GM21447 (cell line): ENCODE measurements around the gene ARL15.

Source experiments
- ATAC-seq: cut with Tn5 transposase; IDR thresholded peaks from one replicate; pipeline ENCODE4 v1.9.1; 2021; ENCODE audit not compliant: unreplicated experiment

Gene ARL15

DNA sequence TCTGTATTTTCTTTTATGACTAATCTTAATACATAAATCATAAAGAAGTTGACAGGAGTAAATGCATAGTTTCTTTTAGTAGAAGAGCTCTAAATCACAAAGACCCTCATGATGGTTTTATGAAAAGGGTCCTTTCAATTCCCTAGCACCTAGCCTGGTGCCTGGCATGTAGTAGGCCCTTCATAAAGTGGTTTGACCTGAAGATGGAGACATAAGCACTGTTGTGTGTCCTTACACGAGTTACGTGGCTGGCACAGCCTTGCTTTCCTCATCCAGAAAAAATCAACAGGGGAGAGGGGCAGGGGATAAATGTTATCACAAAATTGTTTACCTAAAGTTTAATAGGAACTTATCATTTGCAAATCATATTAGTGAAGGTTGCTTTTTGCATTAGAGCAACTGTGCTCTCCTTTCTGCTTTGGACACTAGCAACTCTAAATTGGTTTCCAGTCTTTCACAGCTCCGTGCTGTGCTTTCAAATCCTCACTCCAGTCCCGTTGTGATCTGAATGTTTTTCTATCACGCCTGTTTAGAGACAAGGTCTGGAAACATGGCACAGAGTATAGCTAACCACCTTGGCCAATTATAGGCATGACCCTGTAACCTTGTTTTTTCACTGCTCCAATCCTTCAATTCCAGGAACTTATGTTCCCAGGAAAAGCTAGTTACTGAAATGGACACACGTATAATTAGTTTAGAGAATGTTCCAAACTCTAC is 55.7 kb downstream of the ARL15 start:
- ATAC-seq, result no peak

DNA sequence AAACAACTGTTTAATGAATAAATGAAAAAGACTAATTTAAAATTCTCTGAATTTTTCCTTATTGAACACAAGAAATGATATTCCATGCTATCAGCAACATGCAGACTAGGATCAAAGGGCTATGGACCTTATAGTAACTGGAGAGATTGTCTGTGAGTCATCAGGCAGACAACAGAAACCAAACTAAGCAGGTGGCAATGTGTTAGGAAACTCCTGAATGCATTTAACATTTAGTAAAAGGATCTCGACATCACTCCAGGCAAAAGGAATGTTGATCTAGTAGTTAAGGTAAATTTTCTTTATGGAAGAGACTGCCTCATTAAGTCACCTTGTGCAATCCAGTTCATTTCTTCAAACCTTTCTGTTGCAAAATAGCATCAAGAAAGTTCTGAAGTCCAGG is 58.4 kb downstream of the ARL15 start:
- ATAC-seq, result no peak

DNA sequence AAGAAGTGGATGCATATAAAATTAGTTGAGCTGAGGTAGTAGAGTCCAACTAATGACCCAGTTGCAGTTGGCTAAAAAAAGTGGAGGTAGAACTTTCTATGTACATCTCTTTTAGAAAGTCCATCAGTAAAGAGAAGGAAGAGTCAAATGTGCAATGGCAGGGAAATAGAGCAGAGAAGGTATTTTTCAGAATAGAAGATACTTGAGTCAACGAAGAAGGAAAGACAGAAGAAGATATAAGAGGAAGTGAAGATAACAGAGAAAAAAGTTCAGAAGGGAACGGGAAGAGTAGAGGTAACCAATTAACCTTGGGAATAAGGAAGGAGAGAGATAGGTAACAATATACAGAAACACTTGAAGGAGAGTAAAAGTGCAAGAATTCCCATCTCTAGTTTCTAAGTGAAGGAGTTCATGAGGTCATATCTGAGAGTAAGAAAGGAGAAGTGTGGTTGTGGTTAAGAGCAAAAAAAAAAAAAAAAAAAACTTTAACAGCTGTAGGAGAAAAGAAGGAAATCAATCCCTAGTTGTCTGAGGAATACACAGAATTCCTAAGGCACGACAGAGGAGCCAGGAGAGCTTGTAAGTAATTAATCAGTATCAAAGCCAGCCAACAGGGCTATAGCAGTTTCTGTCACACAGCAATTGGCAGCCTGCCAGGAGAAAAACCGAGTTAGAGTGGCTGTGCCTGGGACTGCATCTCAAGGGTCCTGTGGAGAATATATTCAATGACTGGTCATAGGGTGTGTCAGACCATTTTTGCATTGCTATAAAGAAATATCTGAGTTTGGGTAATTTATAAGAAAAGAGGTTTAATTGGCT is 61.0 kb downstream of the ARL15 start:
- ATAC-seq, result no peak

DNA sequence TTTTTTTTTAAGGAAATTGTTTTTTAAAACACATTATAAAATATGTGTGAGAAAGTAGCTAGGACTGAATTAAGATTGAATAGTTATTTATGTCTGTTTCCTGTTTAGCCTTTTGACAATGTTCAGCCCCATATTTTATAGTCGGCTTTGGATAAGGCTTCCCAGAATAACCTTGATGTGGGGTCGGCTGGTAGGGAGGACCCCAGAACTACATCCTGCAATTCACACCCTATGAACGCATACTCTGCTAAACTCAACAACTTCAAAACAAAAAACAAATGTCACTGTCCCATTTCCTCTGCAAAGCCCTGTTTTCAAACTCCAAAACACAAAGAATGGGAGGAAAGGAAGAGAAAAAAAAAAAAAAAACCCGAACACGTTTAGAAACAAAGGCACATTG is 63.1 kb downstream of the ARL15 start:
- ATAC-seq, result no peak

DNA sequence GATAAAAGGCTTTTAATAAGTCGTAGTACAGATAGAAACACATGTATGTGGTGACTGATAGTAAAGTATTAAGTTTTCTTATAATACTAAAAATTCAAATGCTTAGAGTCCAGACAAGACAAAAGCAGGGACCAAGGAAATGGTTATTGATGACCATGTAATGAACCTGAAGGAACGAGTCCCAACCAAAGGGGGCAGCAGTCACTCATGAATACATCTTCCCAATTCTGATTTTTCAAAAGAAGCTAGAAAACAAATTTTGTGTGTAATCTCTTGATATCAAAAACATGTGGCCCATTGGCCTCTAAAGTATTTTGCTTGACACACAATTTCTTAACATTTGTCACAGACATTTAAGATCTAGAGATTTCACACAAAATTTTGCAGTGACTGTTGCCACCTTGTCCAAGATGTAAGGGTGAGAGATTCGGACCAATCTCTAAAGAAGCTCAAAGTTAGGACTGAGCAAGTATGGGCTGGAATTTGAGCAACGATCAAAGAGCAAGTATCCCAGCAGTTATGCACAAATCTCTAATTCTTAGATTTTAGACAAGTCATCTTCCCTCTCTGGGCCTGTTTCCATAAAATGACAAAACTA is 66.8 kb downstream of the ARL15 start:
- ATAC-seq, result peak; percentile 55

DNA sequence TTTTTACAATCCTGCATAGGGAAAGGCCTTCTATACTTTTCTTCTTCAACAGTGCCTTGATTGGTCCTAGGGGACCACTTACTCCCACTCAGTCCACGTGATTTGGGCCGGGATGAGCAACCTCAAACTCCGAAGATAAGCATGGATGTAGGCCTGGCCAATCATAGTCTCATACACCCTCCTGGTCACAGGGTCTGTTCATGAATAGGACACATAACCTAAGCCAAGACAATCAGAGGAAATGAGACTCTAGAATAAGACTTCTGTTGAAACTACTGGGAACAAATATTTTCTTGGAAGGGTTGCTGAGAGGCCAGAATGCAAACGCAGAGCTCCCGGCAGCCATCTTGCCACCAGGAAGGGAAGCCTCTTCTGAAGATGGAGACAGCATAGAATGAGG is 68.1 kb downstream of the ARL15 start:
- ATAC-seq, result no peak

DNA sequence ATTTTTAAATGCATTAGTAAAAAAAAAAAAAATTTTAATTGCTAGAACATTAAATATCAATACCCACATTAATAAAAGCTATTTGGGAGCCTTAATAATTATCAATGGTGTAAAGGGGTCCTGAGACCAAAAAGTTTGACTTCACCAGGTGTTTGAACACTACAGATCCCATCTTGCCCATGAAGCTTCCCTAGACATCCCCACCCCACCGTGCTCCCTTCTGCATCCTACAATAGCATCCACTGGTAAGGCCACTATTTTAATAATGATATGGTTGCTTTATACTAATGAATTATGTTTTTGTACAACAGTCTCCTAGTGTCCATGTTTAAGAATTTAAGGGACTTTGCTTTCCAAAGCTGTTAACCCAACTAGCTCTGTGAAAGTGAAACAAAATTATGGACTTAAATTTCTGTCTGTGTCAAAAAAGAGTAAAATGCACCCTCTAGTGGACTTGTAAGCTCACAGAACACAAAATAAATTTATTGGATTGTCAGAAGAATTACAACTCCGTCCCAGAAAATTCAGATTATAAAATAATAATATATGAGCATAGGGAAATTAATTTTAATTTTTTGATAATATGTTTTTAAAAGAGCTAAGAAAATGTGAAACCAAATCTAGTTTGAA is 76.0 kb downstream of the ARL15 start:
- ATAC-seq, result no peak

DNA sequence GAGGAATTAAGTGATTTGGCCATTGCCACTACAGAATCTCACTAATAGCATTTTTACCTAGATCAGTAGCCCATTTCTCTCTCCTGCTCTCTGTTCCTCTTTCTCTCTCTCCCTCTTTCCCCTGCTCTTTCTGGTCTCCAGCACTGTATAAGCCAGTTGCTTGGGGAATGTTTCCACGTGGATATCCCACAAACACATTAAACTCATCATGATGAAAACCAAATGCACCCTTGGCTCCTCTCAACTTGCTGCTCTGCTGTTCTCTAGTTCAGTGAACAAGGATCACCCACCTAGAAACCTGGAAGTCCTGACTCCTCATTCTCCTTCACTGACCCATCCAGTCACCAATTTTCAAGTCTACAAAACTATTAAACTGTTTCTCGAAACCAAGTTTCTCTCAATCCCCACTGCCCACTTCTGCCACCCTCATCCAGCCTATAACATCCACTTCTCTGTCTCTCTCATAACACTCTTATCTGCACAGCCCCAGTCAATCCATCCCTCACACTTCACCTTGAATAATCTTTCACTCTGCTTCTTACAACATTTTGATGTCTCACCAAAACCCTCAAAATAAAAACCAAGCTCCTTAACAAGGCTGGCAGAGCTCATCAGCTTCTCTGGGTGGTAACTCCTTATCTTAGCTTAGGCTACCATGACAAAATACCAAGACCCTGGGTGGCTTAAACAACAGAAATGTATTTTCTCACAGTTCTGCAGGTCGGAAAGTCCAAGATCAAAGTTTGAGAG is 79.3 kb downstream of the ARL15 start:
- ATAC-seq, result no peak

DNA sequence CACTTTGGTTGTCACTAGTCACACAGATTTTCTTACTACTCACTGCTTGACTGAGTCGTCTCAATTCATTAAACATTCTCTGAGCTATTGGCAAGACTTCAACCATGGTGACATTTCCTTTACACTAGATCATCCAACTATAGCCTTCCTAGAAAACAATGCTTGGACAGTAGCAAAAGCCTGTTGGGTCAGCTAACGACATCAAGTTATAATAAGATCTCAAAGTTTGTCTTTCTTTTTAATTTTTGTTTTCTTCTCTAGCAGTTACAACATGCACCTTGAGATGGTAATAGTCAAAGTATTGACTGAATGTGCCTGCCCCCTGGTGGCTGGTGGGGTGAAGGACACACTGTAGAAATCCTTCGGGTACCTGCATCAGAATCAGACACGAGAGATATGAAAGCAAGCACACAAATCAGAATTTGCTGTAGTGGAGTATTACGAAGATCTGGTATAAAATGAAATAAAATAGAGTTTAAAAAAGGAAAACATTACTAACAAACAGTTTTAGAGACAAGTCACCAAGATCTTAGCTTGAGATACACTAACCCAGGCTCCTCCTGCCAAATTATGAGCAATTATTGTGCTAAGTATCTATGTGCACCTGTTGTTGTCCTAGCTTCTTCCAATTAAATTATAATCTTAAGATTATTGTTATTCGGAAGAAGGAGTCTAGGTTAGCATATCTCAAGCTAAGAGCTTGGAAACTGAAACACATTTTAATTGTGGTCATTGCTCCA is 81.2 kb downstream of the ARL15 start:
- peak; percentile 92 for ATAC-seq

DNA sequence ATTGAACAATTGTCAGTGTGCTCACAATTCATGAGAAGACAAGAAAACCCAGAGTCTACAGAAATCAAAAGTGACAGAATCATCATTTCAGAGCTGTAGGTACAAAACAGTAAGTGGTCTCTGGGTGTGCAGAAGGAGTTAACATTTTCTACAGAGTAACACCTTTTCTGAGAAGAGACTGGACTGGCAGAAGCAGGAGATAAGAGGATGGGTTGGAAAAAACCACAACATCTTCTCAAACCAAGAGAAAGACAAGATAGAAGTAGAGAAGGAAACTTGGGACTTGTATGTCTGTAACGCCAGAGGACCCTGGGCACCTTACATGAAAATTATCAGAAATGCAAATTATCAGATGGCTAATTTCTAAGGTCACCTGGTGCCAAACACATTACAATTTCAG is 82.6 kb downstream of the ARL15 start:
- ATAC-seq, result no peak

DNA sequence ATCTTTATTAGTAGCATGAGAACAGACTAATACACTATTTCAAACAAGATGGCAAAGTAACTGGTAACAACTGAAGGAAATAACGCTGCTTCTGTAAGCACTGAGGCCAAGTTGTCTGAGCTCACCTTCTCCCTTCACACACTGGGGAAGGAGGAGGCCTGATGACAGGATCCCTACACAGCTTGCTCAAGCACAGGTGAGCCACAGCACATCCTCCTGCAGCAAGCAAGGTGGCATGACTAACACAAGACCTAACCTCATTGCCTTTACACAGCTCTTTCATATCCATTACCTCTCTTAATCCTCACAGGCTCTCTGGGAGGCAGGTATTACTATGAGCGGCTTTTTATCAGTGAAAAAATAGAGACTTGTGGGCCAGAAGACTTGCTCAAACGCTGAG is 83.3 kb downstream of the ARL15 start:
- ATAC-seq, result no peak

DNA sequence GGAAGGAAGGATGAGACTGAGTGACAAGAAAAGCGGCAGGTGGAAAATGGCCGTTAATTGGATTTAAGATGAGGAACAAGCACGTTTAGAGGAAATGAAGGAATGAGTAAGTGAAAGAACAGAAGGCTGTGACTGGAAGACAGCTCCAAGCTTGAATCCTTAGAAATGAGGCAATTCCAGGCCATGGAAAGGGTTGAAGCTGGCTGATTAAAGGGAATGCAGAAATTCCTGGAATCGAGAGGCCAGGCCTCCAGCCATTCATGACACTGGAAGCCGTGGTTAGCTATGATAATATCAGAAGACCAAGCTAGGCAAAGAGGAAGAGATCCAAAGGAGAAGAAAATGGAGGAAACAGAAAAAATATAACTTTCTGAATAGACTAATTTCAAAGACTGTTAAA is 84.2 kb downstream of the ARL15 start:
- ATAC-seq, result no peak

DNA sequence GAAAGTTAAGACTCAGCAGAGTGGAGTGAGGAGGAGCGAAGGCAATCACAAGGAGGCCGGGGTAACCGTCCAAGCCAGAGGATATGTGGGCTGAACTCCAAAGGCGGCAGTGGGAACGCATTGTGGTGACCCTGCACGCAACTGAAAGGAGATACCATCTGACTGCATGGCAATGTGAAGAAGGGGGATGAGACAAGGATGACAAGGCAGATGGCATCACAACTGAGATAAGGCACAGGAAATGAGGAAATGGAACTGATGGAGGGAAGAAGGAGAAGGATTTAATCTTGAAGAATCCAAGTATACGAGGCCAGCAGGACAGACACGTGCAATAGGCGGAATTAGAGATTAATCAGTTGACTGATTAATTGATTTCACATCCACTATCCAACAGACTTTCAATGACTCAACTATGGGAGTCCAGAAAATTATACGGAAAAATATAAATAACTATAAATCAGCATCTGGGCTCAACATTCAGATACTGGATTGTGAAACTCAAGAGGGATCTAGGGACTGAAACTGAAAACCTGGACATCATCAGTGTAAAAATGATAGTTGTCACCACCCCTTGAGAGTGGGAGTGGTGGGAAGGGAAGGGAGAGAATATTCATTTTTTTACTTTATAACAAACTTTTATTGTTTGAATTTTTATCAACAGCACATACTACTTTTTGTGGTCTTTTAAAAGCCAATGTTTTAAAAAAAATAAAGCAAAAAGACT is 86.1 kb downstream of the ARL15 start:
- ATAC-seq, result no peak

DNA sequence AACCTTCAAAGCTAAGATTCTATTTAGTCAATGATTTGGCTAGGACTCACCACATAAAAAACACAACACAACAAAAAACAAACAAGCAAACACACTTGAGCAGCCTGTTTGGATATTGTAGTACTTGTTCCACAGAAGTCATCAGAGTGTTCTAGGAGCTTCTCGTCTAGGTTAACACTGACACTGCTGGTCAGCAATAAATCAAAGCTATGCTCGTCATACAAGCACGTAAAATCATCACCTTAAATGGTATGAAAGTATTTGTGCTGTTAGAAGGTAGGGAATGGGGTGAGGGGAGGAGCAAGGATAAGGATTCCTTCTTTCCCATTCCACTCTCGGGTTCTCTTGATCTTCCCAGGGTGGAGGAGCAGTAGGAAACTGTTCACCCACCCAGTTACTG is 88.0 kb downstream of the ARL15 start:
- no peak for ATAC-seq

DNA sequence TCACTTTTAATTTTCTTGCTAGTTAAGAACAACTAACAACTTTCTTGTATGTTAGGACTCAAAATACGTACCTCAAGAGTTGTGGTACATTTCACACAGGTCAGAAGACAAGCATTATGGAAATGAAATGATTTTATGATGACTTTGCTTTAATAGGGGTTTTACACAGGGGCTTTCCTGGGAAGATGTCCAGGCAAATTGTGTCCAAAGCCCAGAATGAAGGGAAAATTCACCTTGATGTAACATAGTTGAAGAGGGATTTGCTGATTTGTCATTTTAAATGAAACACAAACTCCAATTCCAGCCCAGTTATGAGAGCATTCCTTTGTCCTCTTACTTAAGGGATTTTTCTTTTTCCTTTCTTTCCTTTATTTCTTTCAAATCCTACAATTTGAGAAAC is 89.2 kb downstream of the ARL15 start:
- no peak for ATAC-seq

DNA sequence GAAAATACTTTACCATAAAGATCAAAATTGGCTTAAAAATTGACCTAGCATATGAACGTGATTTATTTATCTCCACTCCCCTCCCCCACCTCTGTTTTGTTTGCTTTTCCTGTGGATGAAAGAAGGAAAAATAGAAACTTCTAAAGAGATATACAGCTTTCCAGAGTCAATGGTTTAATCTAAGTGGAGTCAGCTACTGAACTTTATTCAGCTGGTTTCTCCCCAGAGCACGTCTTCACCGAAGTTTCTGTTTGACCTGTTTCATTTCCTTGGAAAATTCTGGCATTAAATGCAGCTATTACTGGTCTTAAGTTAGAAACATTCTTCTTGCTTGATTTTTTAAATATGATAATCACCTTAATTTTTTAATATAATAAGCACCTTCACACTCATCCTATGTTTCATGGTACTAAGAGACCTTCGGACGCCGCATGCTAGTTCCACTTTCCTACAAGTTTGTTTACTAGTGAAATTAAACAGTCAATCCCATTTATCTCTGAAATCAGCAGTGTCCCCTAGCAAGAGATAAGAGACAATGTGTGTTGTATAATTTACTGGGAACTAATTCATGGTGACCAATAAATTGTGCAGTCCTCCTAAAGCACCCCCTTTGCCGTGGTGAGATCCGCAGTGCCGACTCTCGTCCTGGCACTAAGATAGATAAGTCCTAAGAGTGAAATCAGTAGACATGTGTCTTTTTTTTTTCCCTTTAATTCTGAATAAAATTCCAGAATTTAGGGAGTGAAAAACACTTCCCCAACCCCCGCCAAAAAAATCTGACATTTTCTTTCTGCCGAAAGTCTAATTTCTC is 89.9 kb downstream of the ARL15 start:
- no peak for ATAC-seq

DNA sequence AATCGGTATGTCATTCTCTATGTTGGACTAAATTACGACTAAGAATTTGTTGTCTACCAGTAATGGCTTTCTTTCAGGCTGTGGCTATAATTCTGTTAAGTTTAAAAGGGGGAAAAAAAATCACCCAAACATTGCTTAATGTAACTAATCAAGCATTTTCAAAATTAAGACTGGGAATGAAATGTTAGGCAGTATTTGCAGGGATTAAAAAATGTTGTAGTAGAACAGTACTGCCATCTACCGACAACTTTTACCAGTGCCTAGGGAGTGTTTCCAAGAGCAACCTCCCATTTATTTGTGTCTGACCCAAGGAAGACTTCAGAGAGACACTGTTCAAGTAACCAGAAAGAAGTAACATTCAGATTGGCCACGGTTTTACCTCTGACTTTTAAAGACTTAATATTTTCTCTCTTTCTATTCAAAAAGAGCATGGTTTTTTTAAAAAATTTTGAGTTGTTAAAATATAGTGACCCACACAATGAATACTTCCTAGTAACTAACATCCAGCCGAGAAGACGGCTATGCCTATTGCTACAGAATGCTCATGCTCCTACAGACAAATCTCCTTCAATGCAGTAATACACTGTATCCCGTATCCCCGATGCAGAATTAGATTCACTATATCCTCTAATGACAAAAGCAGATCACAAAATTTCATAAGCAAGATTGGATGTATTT is 92.4 kb downstream of the ARL15 start:
- ATAC-seq, result no peak

DNA sequence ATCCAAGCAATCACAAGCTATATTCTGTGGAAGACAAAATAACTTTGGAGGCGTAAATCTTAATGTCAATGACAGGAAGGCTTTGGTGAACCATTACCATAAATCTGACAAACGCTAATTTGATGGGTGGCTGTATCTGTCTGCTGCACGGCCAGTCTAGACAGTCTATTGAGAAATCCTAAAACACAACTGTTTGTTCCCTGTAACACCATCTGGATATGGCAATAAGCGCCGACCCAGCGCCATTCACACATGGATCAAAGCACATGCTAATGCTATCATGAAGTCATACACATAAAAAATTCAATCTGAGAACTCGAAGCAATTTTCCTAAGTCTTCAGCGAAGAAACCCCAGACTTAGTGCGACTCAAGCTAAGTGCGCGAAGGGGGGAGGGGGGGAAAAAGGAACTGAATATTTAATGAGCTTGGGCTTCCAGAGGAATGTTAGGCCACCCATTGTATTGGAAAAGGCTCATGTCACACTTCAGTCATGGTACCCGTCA is 95.1 kb downstream of the ARL15 start:
- no peak for ATAC-seq
